Activated T-cell treated with anti-CD3 and anti-CD28 coated beads for 4 hours (primary cell): Measurements from ENCODE around the gene SPANXA2.
"Not testable (repeated sequence)": the region's sequence is repeated elsewhere in the genome, so short reads cannot be mapped to it uniquely, and the experiment has no call there.

Experiments
- DNase-seq: peaks from one replicate; pipeline ENCODE4 v3.0.0-alpha.2; 2020

Gene SPANXA2, protein sequence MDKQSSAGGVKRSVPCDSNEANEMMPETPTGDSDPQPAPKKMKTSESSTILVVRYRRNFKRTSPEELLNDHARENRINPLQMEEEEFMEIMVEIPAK

DNA sequence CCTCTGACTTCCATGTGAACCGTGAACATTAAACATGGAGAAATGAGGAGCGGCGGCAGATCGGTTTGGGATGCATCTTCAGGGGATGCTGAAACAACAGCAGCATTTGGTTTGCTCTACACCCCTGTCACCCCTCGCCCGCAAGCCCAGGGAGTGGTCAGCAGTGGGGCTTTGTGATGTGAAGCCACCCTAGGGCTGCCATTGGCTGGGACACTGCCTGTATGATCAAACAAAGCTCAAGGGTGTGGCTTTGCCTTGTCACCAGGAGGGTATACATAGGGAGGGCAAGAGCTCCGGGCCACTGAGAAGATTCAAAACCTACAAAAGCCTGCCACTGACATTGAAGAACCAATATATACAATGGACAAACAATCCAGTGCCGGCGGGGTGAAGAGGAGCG, at the start of gene SPANXA2:
TSS of gene SPANXA2 (plus strand) at position 301 of the 400 bp plus-strand sequence. CDS start at position 361, 60 bp downstream.
- not testable (repeated sequence) for DNase-seq

DNA sequence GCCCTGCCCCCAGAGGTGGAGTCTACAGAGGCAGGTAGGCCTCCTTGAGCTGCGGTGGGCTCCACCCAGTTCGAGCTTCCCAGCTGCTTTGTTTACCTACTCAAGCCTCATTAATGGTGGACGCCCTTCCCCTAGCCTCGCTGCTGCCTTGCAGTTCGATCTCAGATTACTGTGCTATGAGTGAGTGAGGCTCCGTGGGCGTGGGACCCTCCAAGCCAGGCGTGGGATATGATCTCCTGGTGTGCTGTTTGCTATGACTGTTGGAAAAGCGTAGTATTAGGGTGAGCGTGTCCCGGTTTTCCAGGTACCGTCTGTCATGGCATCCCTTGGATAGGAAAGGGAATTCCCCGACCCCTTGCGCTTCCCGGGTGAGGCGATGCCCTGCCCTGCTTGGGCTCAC, 47.0 kb upstream of the SPANXA2 start:
- not testable (repeated sequence) for DNase-seq

DNA sequence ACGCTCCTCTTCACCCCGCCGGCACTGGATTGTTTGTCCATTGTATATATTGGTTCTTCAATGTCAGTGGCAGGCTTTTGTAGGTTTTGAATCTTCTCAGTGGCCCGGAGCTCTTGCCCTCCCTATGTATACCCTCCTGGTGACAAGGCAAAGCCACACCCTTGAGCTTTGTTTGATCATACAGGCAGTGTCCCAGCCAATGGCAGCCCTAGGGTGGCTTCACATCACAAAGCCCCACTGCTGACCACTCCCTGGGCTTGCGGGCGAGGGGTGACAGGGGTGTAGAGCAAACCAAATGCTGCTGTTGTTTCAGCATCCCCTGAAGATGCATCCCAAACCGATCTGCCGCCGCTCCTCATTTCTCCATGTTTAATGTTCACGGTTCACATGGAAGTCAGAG, 4.9 kb upstream of the SPANXA2 start, which contains the start of gene SPANXA1:
TSS of gene SPANXA1 (minus strand) at position 101 of the 400 bp plus-strand sequence. CDS start at position 41, 60 bp downstream.
- not testable (repeated sequence) for DNase-seq

DNA sequence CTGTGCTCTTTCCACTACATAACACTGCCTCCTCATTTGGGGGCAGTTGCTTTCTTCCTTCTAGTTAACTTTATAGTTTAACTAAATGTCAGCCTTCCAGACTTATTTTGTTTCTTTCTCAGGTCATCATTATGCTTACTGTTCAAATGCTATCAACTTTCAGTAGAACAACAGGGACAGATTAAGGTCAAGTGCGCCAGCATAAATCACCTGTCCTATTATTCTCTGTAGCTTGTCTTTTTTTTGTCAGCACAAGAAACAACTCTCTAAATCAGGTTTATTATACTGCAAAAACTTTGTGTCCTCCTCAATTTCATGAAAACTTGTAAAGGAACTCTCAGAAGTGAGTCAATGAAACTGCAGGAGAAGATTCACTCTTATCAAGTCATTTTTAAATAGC, 19.6 kb downstream of the SPANXA2 start:
- no peak for DNase-seq

DNA sequence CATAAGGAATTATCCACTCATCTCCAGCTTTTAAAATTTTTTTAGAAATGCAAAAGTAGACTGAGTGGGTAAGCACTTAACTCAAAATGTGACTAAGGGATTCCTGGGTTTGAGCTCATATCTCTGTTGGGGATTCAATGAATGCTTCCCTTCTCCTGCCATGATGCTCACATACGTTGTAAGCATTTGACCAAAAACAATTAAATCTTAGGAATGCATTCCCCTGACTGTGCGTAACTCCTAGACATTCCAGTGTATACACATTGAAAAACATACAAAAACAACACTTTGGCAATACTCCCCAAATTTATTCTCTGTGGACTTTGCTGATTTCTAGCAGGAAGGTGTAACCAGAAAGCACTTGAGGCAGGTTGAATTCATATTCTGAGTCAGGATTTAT, 29.8 kb downstream of the SPANXA2 start:
- no peak for DNase-seq

DNA sequence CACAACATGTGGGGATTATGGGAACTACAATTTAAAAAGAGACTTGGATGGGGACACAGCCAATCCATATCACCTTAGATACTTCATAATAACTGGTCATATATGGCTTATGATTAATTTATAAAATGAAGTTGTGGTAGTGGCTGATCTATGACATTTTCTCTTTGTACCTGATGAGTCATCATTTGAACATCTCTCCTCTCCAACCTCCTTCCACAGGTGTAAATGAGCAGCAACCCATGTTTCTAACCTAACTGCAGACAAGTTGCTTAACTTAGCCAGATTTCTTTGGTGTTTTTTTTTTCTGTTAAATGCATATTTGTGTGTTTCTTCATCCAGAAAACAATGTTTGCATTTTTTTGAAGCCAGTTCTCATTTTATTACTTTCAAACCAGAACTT, 42.6 kb downstream of the SPANXA2 start:
- no peak for DNase-seq

DNA sequence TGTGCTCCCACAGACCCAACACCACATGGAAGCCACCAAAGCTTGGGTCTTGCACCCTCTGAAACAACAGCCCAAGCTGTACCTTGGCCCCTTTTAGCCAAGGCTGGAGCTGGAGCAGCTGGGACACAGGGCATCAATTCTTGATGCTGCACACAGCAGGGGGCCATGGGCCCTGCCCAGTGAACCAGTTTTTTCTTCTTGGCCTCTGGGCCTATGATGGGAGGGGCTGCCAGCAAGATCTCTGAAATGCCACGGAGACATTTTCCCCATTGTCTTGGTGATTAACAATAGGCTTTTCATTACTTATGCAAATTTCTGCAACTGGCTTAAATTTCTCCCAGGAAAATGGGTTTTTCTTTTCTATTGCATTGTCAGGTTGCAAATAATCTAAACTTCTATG, 49.0 kb downstream of the SPANXA2 start:
- no peak for DNase-seq
